Right lobe of liver (tissue), 6 donors: ENCODE data around the gene UNC5C. TPM values are rescaled to one million over a fixed set of nuclear protein-coding genes. Genes with fewer than 3 reads are reported as not detected.

Experiments used
- ATAC-seq, 4 donors: fragments of 200-7000 bp; cut with Tn5 transposase; one replicate each; pipeline ENCODE4 v1.9.1; 2020; ENCODE audit warnings: mild to moderate bottlenecking in 4 of 4, moderate library complexity in 4 of 4
- DNase-seq, 3 donors: peaks; one replicate each; pipeline ENCODE4 v3.0.0-alpha.2; 2020
- H3K27ac ChIP-seq, 3 donors: fragments of 200-600 bp; one replicate each; pipeline ENCODE4 v1.8.0; 2022
- H3K27me3 ChIP-seq, 2 donors: fragments of 200-600 bp; one replicate each; pipeline ENCODE4 v1.8.0; 2022
- H3K36me3 ChIP-seq, 4 donors: fragments of 200-600 bp; sonication (generic) in 1 of 4; one replicate each; pipeline versions ENCODE4 v1.5.1 to v1.8.0; 2017 to 2022; ENCODE audit warnings: control low read depth in 1 of 4
- H3K4me1 ChIP-seq, 4 donors: fragments of 200-600 bp; sonication (generic) in 1 of 4; one replicate each; pipeline versions ENCODE4 v1.5.1 to v1.8.0; 2017 to 2022; ENCODE audit warnings: control low read depth in 1 of 4
- H3K4me3 ChIP-seq, 3 donors: fragments of 200-600 bp; one replicate each; pipeline ENCODE4 v1.8.0; 2022
- H3K9me3 ChIP-seq, 4 donors: fragments of 200-600 bp; sonication (generic) in 1 of 4; one replicate each; pipeline versions ENCODE4 v1.5.1 to v1.8.0; 2017 to 2022; ENCODE audit warnings: control low read depth in 1 of 4
- CTCF ChIP-seq, 4 donors: fragments of 200-600 bp in 3 of 4; fragments of 450-650 bp in 1 of 4; IDR thresholded peaks; one replicate each; pipeline versions ENCODE4 v1.5.1 to v1.8.0; 2016 to 2022; ENCODE audit warnings: antibody characterized with exemption in 4 of 4, mild to moderate bottlenecking in 2 of 4
- POLR2A ChIP-seq: fragments of 450-650 bp; IDR thresholded peaks from one replicate; pipeline ENCODE4 v1.6.1; 2017; ENCODE audit warnings: antibody characterized with exemption, mild to moderate bottlenecking
- WGBS: methylation state at CpG from one replicate; pipeline ENCODE4 v1.1.6; 2018; ENCODE audit warnings: low coverage, low lambda C conversion rate; ENCODE audit not compliant: insufficient coverage; ENCODE audit errors: missing lambda C conversion rate; 5-methylcytosine and 5-hydroxymethylcytosine counted together
- intact Hi-C, 2 donors: fragments of 100-400 bp; cut with DNase I; formaldehyde crosslinking; loops; one replicate each; pipeline versions ENCODE4 v1.11.2 to v1.14.1; 2022
- total RNA-seq, 6 experiments: library from RNA; depleted of rRNA in 2 of 6; stranded (reverse); fragments of >200 nt in 2 of 6; fragmentation: NEBNext Ultra II Directional in 3 of 6; extraction: Animal tissue kit (Norgen Biotek cat#: 25700) in 3 of 6; gene quantifications; one replicate each; pipeline versions ENCODE4 v1.1.0 to v1.2.4, GENCODE V29; 2016 to 2023
- donor health status: DM: no; HTN: yes; CAD: no.
- donor health status: DM: no; HTN: no; CAD: no.
- donor health status: DM: no; HTN: no; CAD: no.
- donor health status: DM: no; HTN: yes; CAD: no.
- donor health status: DM: no; HTN: yes; CAD: no.

UNC5C gene
- total RNA-seq, 6 experiments from 2014 or later, result 0.50 to 0.71 (median 0.63) TPM

- Histone ChIP-seq H3K36me3 (no peaks in the 10 kb centered on the region), H3K9me3 (no peaks in the 10 kb centered on the region), H3K4me1 (peaks cover 0 to 11% (median 0%) of the 10 kb centered on the region in 4 donors), H3K27ac (no peak overlapping the region), H3K4me3 (no peak overlapping the region), H3K27me3 (no peaks in the 10 kb centered on the region)
- no peak for TF ChIP-seq POLR2A
- no peak for TF ChIP-seq CTCF (IDR thresholded peaks at IDR 0.05)
- 56% methylated on average over 5 of the region's 5 CpGs for WGBS
- intact Hi-C loops, result no loop called here
- no peak for ATAC-seq
- DNase-seq, result no peak
These were observed 41.2 kb downstream of the UNC5C start for GRCh38 chr4:95507561-95507960.

- Histone ChIP-seq H3K4me3 (no peak overlapping the region), H3K4me1 (peaks cover 0 to 11% (median 0%) of the 10 kb centered on the region in 4 donors), H3K36me3 (no peaks in the 10 kb centered on the region), H3K9me3 (no peaks in the 10 kb centered on the region), H3K27ac (no peak overlapping the region), H3K27me3 (no peaks in the 10 kb centered on the region)
- TF ChIP-seq CTCF (IDR thresholded peaks at IDR 0.05) (no peak), POLR2A (no peak)
- 62% methylated on average over 1 of the region's 1 CpG for WGBS
- ATAC-seq (no peak), DNase-seq (no peak)
- intact Hi-C loops, result no loop called here
These were observed 41.6 kb downstream of the UNC5C start for GRCh38 chr4:95507147-95507546.

- ATAC-seq, result no peak
- intact Hi-C loops, result no loop called here
- Histone ChIP-seq H3K4me1 (peaks cover 0 to 11% (median 0%) of the 10 kb centered on the region in 4 donors), H3K9me3 (no peaks in the 10 kb centered on the region), H3K27me3 (no peaks in the 10 kb centered on the region), H3K27ac (no peak overlapping the region), H3K36me3 (no peaks in the 10 kb centered on the region), H3K4me3 (no peak overlapping the region)
- 58% methylated on average over 4 of the region's 4 CpGs for WGBS
- TF ChIP-seq CTCF (IDR thresholded peaks at IDR 0.05), result no peak
- TF ChIP-seq POLR2A, result no peak
- DNase-seq, result no peak
These were observed 42.5 kb downstream of the UNC5C start for GRCh38 chr4:95506264-95506663.

GRCh38 chr4:95505799-95506198 lies 43.0 kb downstream of the UNC5C start:
- DNase-seq, result no peak
- TF ChIP-seq CTCF (IDR thresholded peaks at IDR 0.05) (no peak), POLR2A (no peak)
- H3K27ac ChIP-seq, result no peak overlapping the region
- no peaks in the 10 kb centered on the region for H3K36me3 ChIP-seq
- no peaks in the 10 kb centered on the region for H3K27me3 ChIP-seq
- intact Hi-C loops, result no loop called here
- H3K4me3 ChIP-seq, result no peak overlapping the region
- no peaks in the 10 kb centered on the region for H3K9me3 ChIP-seq
- ATAC-seq, result no peak
- H3K4me1 ChIP-seq, result peaks cover 0 to 7% (median 0%) of the 10 kb centered on the region in 4 donors

GRCh38 chr4:95505151-95505550 lies 43.6 kb downstream of the UNC5C start:
- WGBS, result 52% methylated on average over 2 of the region's 2 CpGs
- no peak overlapping the region for H3K4me3 ChIP-seq
- TF ChIP-seq CTCF (IDR thresholded peaks at IDR 0.05) (no peak), POLR2A (no peak)
- no peaks in the 10 kb centered on the region for H3K9me3 ChIP-seq
- no peaks in the 10 kb centered on the region for H3K36me3 ChIP-seq
- no peaks in the 10 kb centered on the region for H3K27me3 ChIP-seq
- intact Hi-C loops, result no loop called here
- H3K4me1 ChIP-seq, result peaks cover 0 to 2% (median 0%) of the 10 kb centered on the region in 4 donors
- H3K27ac ChIP-seq, result no peak overlapping the region
- DNase-seq (no peak), ATAC-seq (no peak)
